HG03571 (cell line): ENCODE measurements around the gene CPNE9.

Experiments
- ATAC-seq: cut with Tn5 transposase; IDR thresholded peaks from one replicate; pipeline ENCODE4 v1.9.1; 2021; ENCODE audit not compliant: unreplicated experiment

Gene CPNE9

GRCh38 chr3:9686050-9686550, 17.5 kb upstream of the CPNE9 start:
- ATAC-seq, result no peak

- ATAC-seq, result no peak
Measured at GRCh38 chr3:9686703-9687102, 16.9 kb upstream of the CPNE9 start.

- ATAC-seq, result no peak
Measured at GRCh38 chr3:9687514-9687913, 16.1 kb upstream of the CPNE9 start.

- ATAC-seq, result no peak
Measured at GRCh38 chr3:9688961-9689360, 14.7 kb upstream of the CPNE9 start.

- ATAC-seq, result no peak
Measured at GRCh38 chr3:9689757-9690156, 13.9 kb upstream of the CPNE9 start.

GRCh38 chr3:9690451-9691450, 12.9 kb upstream of the CPNE9 start:
- ATAC-seq, result peak; percentile 97

- no peak for ATAC-seq
Measured at GRCh38 chr3:9691636-9692035, 12.0 kb upstream of the CPNE9 start.

GRCh38 chr3:9692416-9692815, 11.2 kb upstream of the CPNE9 start:
- ATAC-seq, result no peak

GRCh38 chr3:9695345-9695744, 8.3 kb upstream of the CPNE9 start:
- no peak for ATAC-seq

- no peak for ATAC-seq
Measured at GRCh38 chr3:9695746-9696145, 7.9 kb upstream of the CPNE9 start.

GRCh38 chr3:9696480-9697220, 7.0 kb upstream of the CPNE9 start:
- ATAC-seq, result no peak

- ATAC-seq, result no peak
Measured at GRCh38 chr3:9697892-9698291, 5.7 kb upstream of the CPNE9 start.

GRCh38 chr3:9698293-9698692, 5.3 kb upstream of the CPNE9 start:
- no peak for ATAC-seq

GRCh38 chr3:9700536-9700935, 3.1 kb upstream of the CPNE9 start:
- ATAC-seq, result no peak

- no peak for ATAC-seq
Measured at GRCh38 chr3:9701006-9701405, 2.6 kb upstream of the CPNE9 start.

GRCh38 chr3:9701711-9702110, 1.9 kb upstream of the CPNE9 start:
- no peak for ATAC-seq

- no peak for ATAC-seq
Measured at GRCh38 chr3:9703240-9703639, 393 bp upstream of the CPNE9 start.

- ATAC-seq, result no peak
Measured at GRCh38 chr3:9704347-9705322, 1.0 kb downstream of the CPNE9 start.

- no peak for ATAC-seq
Measured at GRCh38 chr3:9710174-9710739, 6.6 kb downstream of the CPNE9 start.

GRCh38 chr3:9712415-9712814, 8.8 kb downstream of the CPNE9 start:
- no peak for ATAC-seq
